Trophoblast cell (in vitro differentiated cells and primary cell): ENCODE data around the gene ATP9B.
"Not testable (repeated sequence)": the region's sequence is repeated elsewhere in the genome, so short reads cannot be mapped to it uniquely, and the experiment has no call there.

Experiments
- DNase-seq, 2 donors: peaks; one replicate each; pipeline ENCODE4 v3.0.0-alpha.2; 2016
- H2AFZ ChIP-seq: 2 replicates; pipeline ENCODE4 v1.6.1; 2013; ENCODE audit warnings: low read length, moderate library complexity, mild to moderate bottlenecking; ENCODE audit not compliant: insufficient read depth, poor library complexity
- H2AK5ac ChIP-seq: 2 replicates; pipeline ENCODE4 v1.6.1; 2013; ENCODE audit warnings: mild to moderate bottlenecking, low read length
- H2BK120ac ChIP-seq: 2 replicates; pipeline ENCODE4 v1.6.1; 2013; ENCODE audit warnings: low read length, mild to moderate bottlenecking, moderate library complexity; ENCODE audit not compliant: insufficient read depth, poor library complexity
- H2BK12ac ChIP-seq: 2 replicates; pipeline ENCODE4 v1.6.1; 2013; ENCODE audit warnings: mild to moderate bottlenecking, low read length, moderate library complexity
- H2BK5ac ChIP-seq: 2 replicates; pipeline ENCODE4 v1.6.1; 2013; ENCODE audit warnings: low read length, low read depth, moderate library complexity, mild to moderate bottlenecking; ENCODE audit not compliant: poor library complexity
- H3K14ac ChIP-seq: 2 replicates; pipeline ENCODE4 v1.6.1; 2013; ENCODE audit warnings: mild to moderate bottlenecking, low read length
- H3K18ac ChIP-seq: 2 replicates; pipeline ENCODE4 v1.6.1; 2013; ENCODE audit warnings: mild to moderate bottlenecking, low read length
- H3K23ac ChIP-seq: 2 replicates; pipeline ENCODE4 v1.6.1; 2013; ENCODE audit warnings: low read length
- H3K27ac ChIP-seq: 2 replicates; pipeline ENCODE4 v1.5.1; 2013; ENCODE audit warnings: low read depth, mild to moderate bottlenecking, inconsistent platforms, low read length, moderate library complexity
- H3K27me3 ChIP-seq: 2 replicates; pipeline ENCODE4 v1.6.1; 2013; ENCODE audit warnings: inconsistent platforms, mild to moderate bottlenecking, low read length, moderate library complexity; ENCODE audit not compliant: insufficient read depth
- H3K36me3 ChIP-seq, 2 experiments: 1 replicate in 1 of 2; 2 replicates in 1 of 2; pipeline ENCODE4 v1.6.1; 2013; ENCODE audit warnings: low read length in 2 of 2, mild to moderate bottlenecking in 2 of 2, moderate library complexity in 1 of 2; ENCODE audit not compliant: insufficient read depth in 2 of 2, control insufficient read depth in 1 of 2
- H3K4ac ChIP-seq: 2 replicates; pipeline ENCODE4 v1.6.1; 2013; ENCODE audit warnings: low read depth, mild to moderate bottlenecking, low read length, moderate library complexity
- H3K4me1 ChIP-seq, 2 experiments: 1 replicate in 1 of 2; 2 replicates in 1 of 2; pipeline ENCODE4 v1.6.1; 2013; ENCODE audit warnings: low read length in 2 of 2, mild to moderate bottlenecking in 2 of 2, moderate library complexity in 1 of 2; ENCODE audit not compliant: insufficient read depth in 2 of 2, control insufficient read depth in 1 of 2
- H3K4me2 ChIP-seq: 2 replicates; pipeline ENCODE4 v1.6.1; 2013; ENCODE audit warnings: inconsistent platforms, mild to moderate bottlenecking, low read length, moderate library complexity
- H3K4me3 ChIP-seq: 2 replicates; pipeline ENCODE4 v1.5.1; 2013; ENCODE audit warnings: mild to moderate bottlenecking, low read depth, low read length, inconsistent platforms
- H3K79me1 ChIP-seq: one replicate; pipeline ENCODE4 v1.6.1; 2013; ENCODE audit warnings: low read length
- H3K79me2 ChIP-seq: 2 replicates; pipeline ENCODE4 v1.6.1; 2013; ENCODE audit warnings: low read length, mild to moderate bottlenecking; ENCODE audit not compliant: control insufficient read depth, insufficient read depth, poor library complexity
- H3K9ac ChIP-seq: 2 replicates; pipeline ENCODE4 v1.6.1; 2013; ENCODE audit warnings: mild to moderate bottlenecking, low read length
- H3K9me3 ChIP-seq: 2 replicates; pipeline ENCODE4 v1.6.1; 2013; ENCODE audit warnings: low read depth, mild to moderate bottlenecking, control low read depth, inconsistent platforms, low read length; ENCODE audit not compliant: insufficient read depth
- H4K12ac ChIP-seq: 2 replicates; pipeline ENCODE4 v1.6.1; 2013; ENCODE audit warnings: low read depth, mild to moderate bottlenecking, low read length, moderate library complexity
- H4K8ac ChIP-seq: 2 replicates; pipeline ENCODE4 v1.6.1; 2013; ENCODE audit warnings: low read depth, mild to moderate bottlenecking, low read length, moderate library complexity
- H4K91ac ChIP-seq: one replicate; pipeline ENCODE4 v1.6.1; 2013; ENCODE audit warnings: low read depth, mild to moderate bottlenecking, low read length, moderate library complexity
- WGBS: extraction: QIAGEN DNeasy Blood & Tissue Kit; methylation state at CpG from one replicate; pipeline ENCODE4 v1.1.7; 2013; ENCODE audit warnings: missing lambda C conversion rate; ENCODE audit not compliant: insufficient read length, insufficient coverage; ENCODE audit errors: extremely low coverage; 5-methylcytosine and 5-hydroxymethylcytosine counted together

Gene ATP9B

DNA sequence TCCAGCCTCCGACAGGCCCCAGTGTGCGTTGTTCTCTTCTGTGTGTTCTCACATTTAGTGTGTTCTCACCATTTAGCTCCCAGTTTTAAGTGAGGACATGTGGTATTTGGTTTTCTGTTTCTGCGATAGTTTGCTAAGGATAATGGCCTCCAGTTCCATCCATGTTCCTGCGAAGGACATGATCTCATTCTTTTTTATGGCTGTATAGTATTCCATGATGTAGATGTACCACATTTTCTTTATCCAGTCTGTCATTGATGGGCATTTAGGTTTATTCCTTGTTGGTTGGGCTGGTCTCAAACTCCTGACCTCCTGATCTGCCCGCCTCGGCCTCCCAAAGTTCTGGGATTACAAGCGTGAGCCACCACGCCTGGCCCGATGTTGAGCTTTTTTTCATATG is 195.9 kb downstream of the ATP9B start:
- H4K91ac ChIP-seq, DNase-seq, H2AFZ ChIP-seq, H3K79me2 ChIP-seq, H3K27me3 ChIP-seq, H3K4me2 ChIP-seq, H3K23ac ChIP-seq, H4K8ac ChIP-seq, H2BK120ac ChIP-seq, H3K4me1 ChIP-seq, H3K4me3 ChIP-seq, H3K79me1 ChIP-seq, H3K9me3 ChIP-seq, H3K4ac ChIP-seq, H4K12ac ChIP-seq, H2BK12ac ChIP-seq, H3K27ac ChIP-seq, H3K9ac ChIP-seq, H2AK5ac ChIP-seq, H2BK5ac ChIP-seq, H3K14ac ChIP-seq, H3K18ac ChIP-seq, H3K36me3 ChIP-seq: not testable (repeated sequence)
- no CpG with 5 or more reads among the region's 9 CpGs for WGBS

DNA sequence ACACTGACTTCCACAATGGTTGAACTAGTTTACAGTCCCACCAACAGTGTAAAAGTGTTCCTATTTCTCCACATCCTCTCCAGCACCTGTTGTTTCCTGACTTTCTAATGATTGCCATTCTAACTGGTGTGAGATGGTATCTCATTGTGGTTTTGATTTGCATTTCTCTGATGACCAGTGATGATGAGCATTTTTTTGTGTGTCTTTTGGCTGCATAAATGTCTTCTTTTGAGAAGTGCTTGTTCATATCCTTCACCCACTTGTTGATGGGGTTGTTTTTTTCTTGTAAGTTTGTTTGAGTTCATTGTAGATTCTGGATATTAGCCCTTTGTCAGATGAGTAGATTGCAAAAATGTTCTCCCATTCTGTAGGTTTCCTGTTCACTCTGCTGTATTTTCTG is 202.6 kb downstream of the ATP9B start:
- not testable (repeated sequence) for H3K4me3 ChIP-seq, H3K14ac ChIP-seq, DNase-seq, H3K27ac ChIP-seq, H2BK120ac ChIP-seq, H3K4me1 ChIP-seq, H3K23ac ChIP-seq, H3K79me2 ChIP-seq, H3K18ac ChIP-seq, H3K27me3 ChIP-seq, H2AK5ac ChIP-seq, H3K9ac ChIP-seq, H3K79me1 ChIP-seq, H3K36me3 ChIP-seq, H3K4me2 ChIP-seq, H3K9me3 ChIP-seq, H2BK5ac ChIP-seq, H2AFZ ChIP-seq, H2BK12ac ChIP-seq, H4K12ac ChIP-seq, H3K4ac ChIP-seq, H4K91ac ChIP-seq, H4K8ac ChIP-seq

DNA sequence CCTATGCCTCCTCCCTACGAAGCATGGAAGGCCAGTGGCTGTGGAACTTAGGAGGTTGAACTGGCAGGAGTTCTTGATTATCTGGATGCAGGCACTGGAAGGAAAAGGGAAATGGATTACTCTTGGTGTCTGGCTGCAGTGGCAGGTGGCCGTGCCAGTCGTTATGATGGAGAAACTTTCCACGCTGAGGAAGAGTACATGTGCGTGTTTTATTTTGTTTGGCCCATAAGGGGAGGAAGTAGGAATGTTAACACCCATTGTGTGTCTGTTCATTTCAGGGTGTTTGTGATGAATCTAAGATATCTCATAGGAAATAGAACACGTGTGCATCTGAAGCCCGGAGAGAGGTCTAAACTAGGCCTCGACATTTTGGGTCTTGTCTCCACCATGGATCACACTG is 203.7 kb downstream of the ATP9B start:
- no CpG with 5 or more reads among the region's 8 CpGs for WGBS
- no peak overlapping the region for H3K4me2 ChIP-seq

DNA sequence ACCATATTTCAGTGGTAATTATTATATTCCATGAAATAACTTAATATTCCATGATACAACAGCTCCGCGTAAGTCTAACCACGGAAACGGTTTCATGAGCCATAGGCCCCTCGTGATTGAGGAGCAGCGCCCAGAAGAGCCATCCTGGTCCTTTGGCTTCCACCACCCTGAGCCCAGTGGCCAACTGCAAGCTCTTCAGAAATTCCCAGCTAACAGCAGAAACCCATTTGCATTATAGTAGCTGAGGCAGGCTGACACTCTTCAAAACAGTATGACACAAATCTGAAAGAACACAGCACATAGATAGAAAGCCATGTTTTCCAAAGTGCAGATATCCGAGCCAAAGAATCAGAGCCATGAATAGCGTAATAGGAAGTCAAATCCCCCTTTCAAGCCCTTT is 205.6 kb downstream of the ATP9B start:
- Histone ChIP-seq H3K4me2 (no peak overlapping the region), H3K27ac (no peak overlapping the region), H3K4me1 (peaks cover 0 to 2% of the 10 kb centered on the region in 2 experiments), H3K4ac (no peak overlapping the region), H4K91ac (no peak overlapping the region), H2AFZ (no peak overlapping the region), H3K9ac (no peak overlapping the region), H2BK12ac (no peak overlapping the region), H4K12ac (no peak overlapping the region), H3K4me3 (no peak overlapping the region), H3K18ac (no peak overlapping the region), H3K36me3 (no peaks in the 10 kb centered on the region), H2BK120ac (no peak overlapping the region), H4K8ac (no peak overlapping the region), H3K79me2 (no peaks in the 10 kb centered on the region), H3K27me3 (no peaks in the 10 kb centered on the region), H3K79me1 (no peaks in the 10 kb centered on the region), H2BK5ac (no peak overlapping the region), H3K9me3 (no peaks in the 10 kb centered on the region), H3K14ac (no peak overlapping the region), H3K23ac (no peak overlapping the region), H2AK5ac (no peak overlapping the region)
- DNase-seq = no peak
- WGBS = no CpG with 5 or more reads among the region's 8 CpGs

More for the DNA sequence above, 203.7 kb downstream of the ATP9B start:
- no peak overlapping the region for H2AK5ac ChIP-seq
- no peaks in the 10 kb centered on the region for H3K36me3 ChIP-seq
- no peak overlapping the region for H3K4ac ChIP-seq
- H3K9me3 ChIP-seq = no peaks in the 10 kb centered on the region
- H3K79me1 ChIP-seq = no peaks in the 10 kb centered on the region
- no peak overlapping the region for H3K18ac ChIP-seq
- H2BK12ac ChIP-seq = no peak overlapping the region
- no peak overlapping the region for H4K91ac ChIP-seq
- no peak overlapping the region for H3K27ac ChIP-seq
- no peak overlapping the region for H3K9ac ChIP-seq
- H3K14ac ChIP-seq = no peak overlapping the region
- no peaks in the 10 kb centered on the region for H3K27me3 ChIP-seq
- H3K4me1 ChIP-seq = peaks cover 0 to 2% of the 10 kb centered on the region in 2 experiments
- no peak overlapping the region for H3K23ac ChIP-seq
- H4K8ac ChIP-seq = no peak overlapping the region
- H2AFZ ChIP-seq = no peak overlapping the region
- H2BK5ac ChIP-seq = no peak overlapping the region
- H3K4me3 ChIP-seq = no peak overlapping the region
- H3K79me2 ChIP-seq = no peaks in the 10 kb centered on the region
- DNase-seq = no peak
- no peak overlapping the region for H4K12ac ChIP-seq
- H2BK120ac ChIP-seq = no peak overlapping the region
